GM12878 (cell line): ENCODE results near the gene TRIM63. TPM values are rescaled to one million over a fixed set of nuclear protein-coding genes. Genes with fewer than 3 reads are reported as not detected.

Source experiments
- ATAC-seq: fragments of 200-7000 bp; cut with Tn5 transposase; 3 replicates; pipeline ENCODE4 v1.9.1; 2020; ENCODE audit warnings: mild to moderate bottlenecking, moderate library complexity
- BruUV-seq: library from RNA; stranded (reverse); fragments of 400-500 nt; replicated peaks from 2 replicates; lab custom pipeline; 2021; lab: Mats Ljungman, UMichigan
- CTCF ChIA-PET: fragments of 300-600 bp; sonication (Branson Sonifier 250); formaldehyde crosslinking; extraction: SDS; loops from one replicate; lab custom pipeline; 2021; ENCODE audit warnings: inconsistent platforms; lab: Yijun Ruan, JAX
- POLR2A ChIA-PET: fragments of 350-600 bp; formaldehyde crosslinking; extraction: SDS; loops from one replicate; lab custom pipeline; 2021; ENCODE audit warnings: inconsistent platforms; lab: Charles Lee
- RAD21 ChIA-PET: fragments of 300-600 bp; sonication (Branson Sonifier 250); formaldehyde crosslinking; loops from one replicate; lab custom pipeline; 2023; ENCODE audit warnings: antibody characterized with exemption; ENCODE audit not compliant: unreplicated experiment; lab: Charles Lee
- SMC1A ChIA-PET: fragments of 300-600 bp; sonication (Branson Sonifier 250); formaldehyde crosslinking; loops from one replicate; lab custom pipeline; 2023; ENCODE audit not compliant: unreplicated experiment, uncharacterized antibody; lab: Charles Lee
- DNase-seq: peaks from one replicate; pipeline ENCODE4 v3.0.0-alpha.2; 2011; ENCODE audit warnings: low read depth, low spot score
- FAIRE-seq: peaks from 3 replicates; lab custom pipeline; 2011; peaks lifted over from hg19 to GRCh38; lab: Jason Lieb, UNC
- H2AFZ ChIP-seq: 2 replicates; pipeline ENCODE4 v1.6.0; 2011; ENCODE audit warnings: low read depth, low read length, control low read depth; ENCODE audit not compliant: control insufficient read depth
- H3K27ac ChIP-seq: 2 replicates; pipeline ENCODE4 v1.5.1; 2011; ENCODE audit warnings: control low read depth; ENCODE audit not compliant: control insufficient read depth, insufficient read depth
- H3K27me3 ChIP-seq, 2 experiments: replicated peaks in 1 of 2; 2 replicates each; pipeline versions ENCODE4 v1.6.0 to v1.6.1; 2011; ENCODE audit warnings: low read length in 1 of 2; ENCODE audit not compliant: control insufficient read depth in 2 of 2, insufficient read depth in 2 of 2
- H3K36me3 ChIP-seq, 2 experiments: 2 replicates each; pipeline ENCODE4 v1.5.1; 2011; ENCODE audit warnings: low read length in 1 of 2; ENCODE audit not compliant: control insufficient read depth in 2 of 2, insufficient read depth in 2 of 2
- H3K4me1 ChIP-seq: 2 replicates; pipeline ENCODE4 v1.6.1; 2011; ENCODE audit warnings: mild to moderate bottlenecking, low read length, moderate library complexity, mixed read lengths; ENCODE audit not compliant: control insufficient read depth, insufficient read depth
- H3K4me2 ChIP-seq: 2 replicates; pipeline ENCODE4 v1.6.0; 2011; ENCODE audit warnings: control low read depth; ENCODE audit not compliant: control insufficient read depth, insufficient read depth
- H3K4me3 ChIP-seq: fragments of 200-600 bp; sonication (generic); 2 replicates; pipeline ENCODE4 v1.5.1; 2016
- H3K79me2 ChIP-seq: 2 replicates; pipeline ENCODE4 v1.6.0; 2011; ENCODE audit warnings: low read length; ENCODE audit not compliant: control insufficient read depth, insufficient read depth
- H3K9ac ChIP-seq: 2 replicates; pipeline ENCODE4 v1.8.0; 2011; ENCODE audit warnings: low read length, control low read depth, mixed read lengths; ENCODE audit not compliant: control insufficient read depth, insufficient read depth
- H3K9me3 ChIP-seq: replicated peaks from 3 replicates; pipeline ENCODE4 v1.5.1; 2011; ENCODE audit warnings: mild to moderate bottlenecking, low read length; ENCODE audit not compliant: control insufficient read depth, insufficient read depth
- H4K20me1 ChIP-seq: 2 replicates; pipeline ENCODE4 v1.6.0; 2011; ENCODE audit not compliant: control insufficient read depth, insufficient read depth
- ELK1 ChIP-seq: IDR thresholded peaks from 2 replicates; pipeline ENCODE4 v1.6.1; 2012; ENCODE audit warnings: low read depth, low read length, improper control_type of control experiment
- EZH2 ChIP-seq: IDR thresholded peaks from 2 replicates; pipeline ENCODE4 v1.6.1; 2012; ENCODE audit warnings: low read depth, mild to moderate bottlenecking, control low read depth, inconsistent platforms, low read length, borderline replicate concordance; ENCODE audit not compliant: control insufficient read depth
- GABPA ChIP-seq: IDR thresholded peaks from 2 replicates; pipeline ENCODE4 v1.6.1; 2014; ENCODE audit warnings: antibody characterized with exemption, low read depth, mild to moderate bottlenecking, inconsistent platforms
- GATAD2B ChIP-seq: fragments of 450-650 bp; conservative IDR thresholded peaks from 2 replicates; pipeline ENCODE4 v1.6.1; 2017; ENCODE audit warnings: low read depth, mild to moderate bottlenecking, moderate library complexity
- RAD51 ChIP-seq: fragments of 450-650 bp; IDR thresholded peaks from 2 replicates; pipeline ENCODE4 v1.6.1; 2016; ENCODE audit warnings: moderate library complexity, mild to moderate bottlenecking, inconsistent platforms
- RELA ChIP-seq: fragments of 450-650 bp; IDR thresholded peaks from 2 replicates; pipeline ENCODE4 v1.8.0; 2014; ENCODE audit warnings: borderline replicate concordance; ENCODE audit not compliant: partially characterized antibody
- SPI1 ChIP-seq: IDR thresholded peaks from 2 replicates; pipeline ENCODE4 v1.6.1; 2011; ENCODE audit warnings: low read depth, mild to moderate bottlenecking, low read length, moderate library complexity, borderline replicate concordance; ENCODE audit not compliant: insufficient read depth
- ZBTB40 ChIP-seq: fragments of 450-650 bp; IDR thresholded peaks from 2 replicates; pipeline ENCODE4 v1.6.1; 2016; ENCODE audit warnings: mild to moderate bottlenecking, moderate library complexity, borderline replicate concordance
- WGBS: methylation state at CpG from one replicate; pipeline ENCODE4 v1.1.6; 2016; ENCODE audit warnings: low lambda C conversion rate; ENCODE audit not compliant: insufficient replicate concordance, insufficient coverage; ENCODE audit errors: missing lambda C conversion rate; 5-methylcytosine and 5-hydroxymethylcytosine counted together
- in situ Hi-C: fragments of 300-500 bp; cut with MboI; formaldehyde crosslinking; loops from 9 replicates; pipeline ENCODE4 v1.14.3; 2018; ENCODE audit warnings: mixed read lengths
- intact Hi-C: fragments of 100-400 bp; cut with micrococcal nuclease; formaldehyde crosslinking; loops from one replicate; pipeline ENCODE4 v1.14.2; 2022; ENCODE audit not compliant: unreplicated experiment
- polyA plus RNA-seq, 11 experiments: library from polyadenylated mRNA; depleted of rRNA in 4 of 11; unstranded in 6 of 11; stranded (reverse) in 5 of 11; fragments of >200 nt; fragmentation: Nextera tagmentation in 4 of 11; fragmentation: Illumina TruSeq in 1 of 11; extraction: Ambion mirVana in 4 of 11; extraction: Trizol in 1 of 11; gene quantifications; 1 replicate in 1 of 11; 2 replicates in 10 of 11; pipeline versions ENCODE4 v1.2.1 to v1.2.3, GENCODE V29; 2011 to 2016; ENCODE audit warnings: inconsistent platforms in 2 of 11, missing spikeins in 2 of 11, low read depth in 1 of 11
- total RNA-seq, 4 experiments: library from RNA; depleted of rRNA in 3 of 4; stranded (reverse); fragments of >200 nt in 3 of 4; fragmentation: Illumina TruSeq in 1 of 4; extraction: Trizol in 1 of 4; gene quantifications; 2 replicates each; pipeline versions ENCODE4 v1.2.1 to v1.2.3, GENCODE V29; 2013 to 2021

The TRIM63 gene
- total and polyA plus RNA-seq, 10 of the 15 experiments (the other 5 are each of a cell fraction or from before 2014, with no cell fraction given), result not detected

- no peaks in the 10 kb centered on the region for H3K79me2 ChIP-seq
- no peak overlapping the region for H2AFZ ChIP-seq
- no peak overlapping the region for H3K4me3 ChIP-seq
- 0% methylated on average over 3 of the region's 3 CpGs for WGBS
- in situ Hi-C loops (no loop called here), intact Hi-C loops (no loop called here)
- H3K27ac ChIP-seq, result no peak overlapping the region
- CTCF ChIA-PET, result interaction anchor here (1.0 to 1.1 kb wide), 2 partner anchors 24 to 117 kb away, joined by 3 to 4 read pairs; no protein-coding TSS in a partner anchor
- ATAC-seq (no peak), FAIRE-seq (no peak), DNase-seq (no peak)
- H3K4me1 ChIP-seq, result peaks cover 4% of the 10 kb centered on the region; the same call in 1 of the 2 replicates
- TF ChIP-seq GATAD2B (no peak), ZBTB40 (no peak), RELA (no peak), SPI1 (no peak), EZH2 (no peak), RAD51 (no peak), GABPA (no peak), ELK1 (no peak)
- no peaks in the 10 kb centered on the region for H4K20me1 ChIP-seq
- POLR2A ChIA-PET, result no interaction called here
- BruUV-seq, result no TSS peak
- no peak overlapping the region for H3K4me2 ChIP-seq
- no peaks in the 10 kb centered on the region for H3K36me3 ChIP-seq
- H3K9ac ChIP-seq, result no peak overlapping the region
- RAD21 ChIA-PET, result no interaction called here
- H3K27me3 ChIP-seq, result no peaks in the 10 kb centered on the region
- no peaks in the 10 kb centered on the region for H3K9me3 ChIP-seq
- SMC1A ChIA-PET, result no interaction called here
Observed at GRCh38 chr1:26012864-26013263, 54.6 kb downstream of the TRIM63 start.
